WTC11 (cell line): ENCODE data around the gene SP100. TPM values are rescaled to one million over a fixed set of nuclear protein-coding genes. Genes with fewer than 3 reads are reported as not detected.

Source experiments
- ATAC-seq: fragments of 200-7000 bp; cut with Tn5 transposase; 2 replicates; pipeline ENCODE4 v1.10.0; 2021; ENCODE audit warnings: mild to moderate bottlenecking, moderate library complexity
- CTCF ChIA-PET: fragments of 300-600 bp; sonication (Branson Sonifier 250); formaldehyde crosslinking; loops from one replicate; lab custom pipeline; 2021; ENCODE audit warnings: antibody characterized with exemption; lab: Charles Lee
- POLR2A ChIA-PET: fragments of 350-600 bp; sonication (Branson Sonifier 250); formaldehyde crosslinking; loops from one replicate; lab custom pipeline; 2021; ENCODE audit warnings: antibody characterized with exemption; lab: Charles Lee
- DNase-seq: peaks from one replicate; pipeline ENCODE4 v3.0.0; 2021; ENCODE audit warnings: low spot score
- H3K27ac Mint-ChIP-seq: 2 replicates; pipeline ENCODE4 v1.8.0; 2021; ENCODE audit warnings: mixed read lengths
- H3K27me3 Mint-ChIP-seq: 2 replicates; pipeline ENCODE4 v1.8.0; 2021; ENCODE audit warnings: low read depth, mild to moderate bottlenecking, moderate library complexity, mixed read lengths
- H3K36me3 Mint-ChIP-seq: 2 replicates; pipeline ENCODE4 v1.8.0; 2021; ENCODE audit warnings: mixed read lengths
- H3K4me1 Mint-ChIP-seq: 2 replicates; pipeline ENCODE4 v1.8.0; 2022; ENCODE audit warnings: mixed read lengths
- H3K4me3 Mint-ChIP-seq: 2 replicates; pipeline ENCODE4 v1.8.0; 2021; ENCODE audit warnings: mild to moderate bottlenecking, moderate library complexity, mixed read lengths
- H3K9me3 Mint-ChIP-seq: 2 replicates; pipeline ENCODE4 v1.8.0; 2021; ENCODE audit warnings: mixed read lengths
- ATF2 ChIP-seq: sonication (generic); formaldehyde crosslinking; IDR thresholded peaks from 2 replicates; pipeline ENCODE4 v1.8.1; 2022; ENCODE audit warnings: low read depth, missing genetic modification reagents, borderline replicate concordance
- ATF3 ChIP-seq: sonication (generic); formaldehyde crosslinking; conservative IDR thresholded peaks from 2 replicates; pipeline ENCODE4 v1.8.1; 2022; ENCODE audit warnings: mild to moderate bottlenecking, missing genetic modification reagents
- E2F4 ChIP-seq: sonication (generic); formaldehyde crosslinking; IDR thresholded peaks from 2 replicates; pipeline ENCODE4 v1.8.1; 2022; ENCODE audit warnings: low read depth, mild to moderate bottlenecking, moderate library complexity, missing genetic modification reagents, borderline replicate concordance
- EMX1 ChIP-seq: fragments of 250-450 bp; sonication (Bioruptor Pico); IDR thresholded peaks from 2 replicates; pipeline ENCODE4 v1.8.0; 2021; ENCODE audit warnings: mild to moderate bottlenecking
- ERG ChIP-seq: fragments of 250-450 bp; sonication (Bioruptor Pico); IDR thresholded peaks from 2 replicates; pipeline ENCODE4 v1.8.0; 2021; ENCODE audit warnings: mild to moderate bottlenecking
- ESRRA ChIP-seq: sonication (generic); formaldehyde crosslinking; IDR thresholded peaks from 2 replicates; pipeline ENCODE4 v1.8.1; 2022; ENCODE audit warnings: mild to moderate bottlenecking, missing genetic modification reagents, borderline replicate concordance
- PRDM15 ChIP-seq: sonication (generic); formaldehyde crosslinking; IDR thresholded peaks from 2 replicates; pipeline ENCODE4 v1.8.0; 2022; ENCODE audit warnings: missing genetic modification reagents
- PRRX2 ChIP-seq: fragments of 250-450 bp; sonication (Bioruptor Pico); IDR thresholded peaks from 2 replicates; pipeline ENCODE4 v1.8.0; 2021; ENCODE audit warnings: mild to moderate bottlenecking
- RORB ChIP-seq: fragments of 250-450 bp; sonication (Bioruptor Pico); IDR thresholded peaks from 2 replicates; pipeline ENCODE4 v1.9.0; 2021; ENCODE audit warnings: mild to moderate bottlenecking
- SMAD3 ChIP-seq: sonication (generic); formaldehyde crosslinking; IDR thresholded peaks from 2 replicates; pipeline ENCODE4 v1.8.0; 2022; ENCODE audit warnings: missing genetic modification reagents, mild to moderate bottlenecking, borderline replicate concordance
- TEAD1 ChIP-seq: sonication (generic); formaldehyde crosslinking; IDR thresholded peaks from 2 replicates; pipeline ENCODE4 v1.8.0; 2022; ENCODE audit warnings: mild to moderate bottlenecking, missing genetic modification reagents
- TP53 ChIP-seq: sonication (generic); formaldehyde crosslinking; IDR thresholded peaks from 2 replicates; pipeline ENCODE4 v1.8.1; 2023; ENCODE audit warnings: mild to moderate bottlenecking, missing genetic modification reagents
- ZNF121 ChIP-seq: sonication (generic); formaldehyde crosslinking; IDR thresholded peaks from 2 replicates; pipeline ENCODE4 v1.8.0; 2023; ENCODE audit warnings: missing genetic modification reagents
- ZNF281 ChIP-seq: sonication (generic); formaldehyde crosslinking; IDR thresholded peaks from 2 replicates; pipeline ENCODE4 v1.8.0; 2023; ENCODE audit warnings: mild to moderate bottlenecking, missing genetic modification reagents
- ZNF416 ChIP-seq: fragments of 250-450 bp; sonication (Bioruptor Pico); IDR thresholded peaks from 2 replicates; pipeline ENCODE4 v1.9.0; 2021; ENCODE audit warnings: mild to moderate bottlenecking, inconsistent platforms
- ZNF532 ChIP-seq: fragments of 250-450 bp; sonication (Bioruptor Pico); IDR thresholded peaks from 2 replicates; pipeline ENCODE4 v1.9.0; 2021; ENCODE audit warnings: mild to moderate bottlenecking, borderline replicate concordance
- total RNA-seq: library from RNA; stranded (reverse); gene quantifications from 3 replicates; pipeline ENCODE4 v1.2.3, GENCODE V29; 2021

Gene SP100
- total RNA-seq, 1 experiment from 2014 or later, result 1.3 TPM

GRCh38 chr2:230457073-230457768, 41.2 kb downstream of the SP100 start (continued):
- TF ChIP-seq ZNF532 (CRISPR knock-in tag) (no peak), PRRX2 (CRISPR knock-in tag) (no peak), TEAD1 (CRISPR knock-in tag) (no peak)

- peaks cover 30% of the 10 kb centered on the region for H3K9me3 Mint-ChIP-seq
- ATAC-seq (peak; percentile 58; the same call in 1 of the 2 replicates), DNase-seq (no peak)
- ChIA-PET CTCF (no interaction called here), POLR2A (no interaction called here)
- no peaks in the 10 kb centered on the region for H3K27me3 Mint-ChIP-seq
- H3K4me3 Mint-ChIP-seq, result no peak overlapping the region
- peaks cover 25% of the 10 kb centered on the region for H3K4me1 Mint-ChIP-seq
- H3K27ac Mint-ChIP-seq, result no peak overlapping the region
- peaks cover 3% of the 10 kb centered on the region; the same call in 1 of the 2 replicates for H3K36me3 Mint-ChIP-seq
- TF ChIP-seq RORB (CRISPR knock-in tag) (no peak), ZNF281 (CRISPR knock-in tag) (no peak), ERG (CRISPR knock-in tag) (no peak), SMAD3 (CRISPR knock-in tag) (no peak), ZNF121 (CRISPR knock-in tag) (no peak), ESRRA (CRISPR knock-in tag) (no peak), EMX1 (CRISPR knock-in tag) (no peak), TP53 (CRISPR knock-in tag) (no peak), E2F4 (CRISPR knock-in tag) (no peak), ATF2 (CRISPR knock-in tag) (no peak), ZNF416 (no peak), ATF3 (CRISPR knock-in tag) (no peak), PRDM15 (CRISPR knock-in tag) (no peak)
These were observed 41.8 kb downstream of the SP100 start for GRCh38 chr2:230457793-230458192.
